IMR-90 (cell line): ENCODE results near the gene ZBTB40. TPM values are rescaled to one million over a fixed set of nuclear protein-coding genes. Genes with fewer than 3 reads are reported as not detected.

ENCODE experiments used
- ATAC-seq: fragments of 200-7000 bp; cut with Tn5 transposase; 2 replicates; pipeline ENCODE4 v1.9.1; 2020; ENCODE audit warnings: low read depth, mild to moderate bottlenecking, moderate library complexity
- BruUV-seq: library from RNA; stranded (reverse); fragments of 400-500 nt; replicated peaks from 2 replicates; lab custom pipeline; 2021; lab: Mats Ljungman, UMichigan
- CTCF ChIA-PET: fragments of 300-600 bp; formaldehyde crosslinking; extraction: SDS; loops from one replicate; lab custom pipeline; 2021; ENCODE audit warnings: antibody characterized with exemption; lab: Yijun Ruan, JAX
- POLR2A ChIA-PET: fragments of 300-600 bp; sonication (Branson Sonifier 250); formaldehyde crosslinking; loops from one replicate; lab custom pipeline; 2022; ENCODE audit warnings: antibody characterized with exemption; ENCODE audit not compliant: unreplicated experiment; lab: Charles Lee
- DNase-seq: peaks from one replicate; pipeline ENCODE4 v3.0.0; 2013
- H2AFZ ChIP-seq: replicated peaks from 2 replicates; pipeline ENCODE3; 2013; ENCODE audit warnings: low read length, mild to moderate bottlenecking; ENCODE audit not compliant: poor library complexity
- H2AK5ac ChIP-seq: 2 replicates; pipeline ENCODE4 v1.6.1; 2013; ENCODE audit warnings: low read depth, low read length, inconsistent platforms
- H2AK9ac ChIP-seq: replicated peaks from 2 replicates; pipeline ENCODE3; 2013; ENCODE audit warnings: mild to moderate bottlenecking, low read depth, low read length, moderate library complexity; ENCODE audit not compliant: poor library complexity
- H2BK120ac ChIP-seq: 2 replicates; pipeline ENCODE4 v1.6.1; 2013; ENCODE audit warnings: low read depth, low read length, inconsistent platforms
- H2BK15ac ChIP-seq: 3 replicates; pipeline ENCODE4 v1.6.1; 2013; ENCODE audit warnings: low read depth, low read length, inconsistent platforms
- H2BK20ac ChIP-seq: 2 replicates; pipeline ENCODE4 v1.6.1; 2013; ENCODE audit warnings: low read depth, mild to moderate bottlenecking, inconsistent platforms, low read length, moderate library complexity
- H2BK5ac ChIP-seq: 2 replicates; pipeline ENCODE4 v1.6.1; 2013; ENCODE audit warnings: mild to moderate bottlenecking, low read depth, low read length, inconsistent platforms; ENCODE audit not compliant: poor library complexity, severe bottlenecking
- H3K14ac ChIP-seq: replicated peaks from 2 replicates; pipeline ENCODE4 v1.6.1; 2013; ENCODE audit warnings: low read depth, low read length, inconsistent platforms
- H3K18ac ChIP-seq: 2 replicates; pipeline ENCODE4 v1.6.1; 2013; ENCODE audit warnings: low read depth, low read length, control low read depth
- H3K23ac ChIP-seq: 2 replicates; pipeline ENCODE4 v1.6.1; 2013; ENCODE audit warnings: low read depth, low read length, inconsistent platforms
- H3K27ac ChIP-seq: 2 replicates; pipeline ENCODE4 v1.5.1; 2013; ENCODE audit warnings: mild to moderate bottlenecking, control low read depth, low read length; ENCODE audit not compliant: insufficient read depth
- H3K27me3 ChIP-seq: 2 replicates; pipeline ENCODE4 v1.6.1; 2013; ENCODE audit warnings: low read length; ENCODE audit not compliant: control insufficient read depth, insufficient read depth
- H3K36me3 ChIP-seq: 2 replicates; pipeline ENCODE4 v1.6.1; 2013; ENCODE audit warnings: low read length, mixed read lengths; ENCODE audit not compliant: control insufficient read depth, insufficient read depth
- H3K4ac ChIP-seq: 2 replicates; pipeline ENCODE4 v1.6.1; 2013; ENCODE audit warnings: low read depth, low read length, inconsistent platforms
- H3K4me1 ChIP-seq: 2 replicates; pipeline ENCODE4 v1.6.1; 2013; ENCODE audit warnings: low read length, mixed read lengths; ENCODE audit not compliant: control insufficient read depth, insufficient read depth
- H3K4me2 ChIP-seq: 2 replicates; pipeline ENCODE4 v1.6.1; 2013; ENCODE audit warnings: low read depth, mild to moderate bottlenecking, control low read depth, low read length, moderate library complexity
- H3K4me3 ChIP-seq: 2 replicates; pipeline ENCODE4 v1.5.1; 2013; ENCODE audit warnings: low read depth, mild to moderate bottlenecking, control low read depth, low read length, moderate library complexity; ENCODE audit not compliant: insufficient read depth
- H3K56ac ChIP-seq: 2 replicates; pipeline ENCODE4 v1.6.1; 2013; ENCODE audit warnings: low read length, inconsistent platforms; ENCODE audit not compliant: insufficient read depth; ENCODE audit errors: extremely low read depth
- H3K79me1 ChIP-seq, 2 experiments: 2 replicates each; pipeline ENCODE4 v1.6.1; 2013; ENCODE audit warnings: low read length in 2 of 2, inconsistent platforms in 1 of 2, low read depth in 1 of 2
- H3K9ac ChIP-seq: 2 replicates; pipeline ENCODE4 v1.6.1; 2013; ENCODE audit warnings: low read depth, low read length, control low read depth
- H3K9me1 ChIP-seq: 2 replicates; pipeline ENCODE4 v1.6.1; 2013; ENCODE audit warnings: low read length, inconsistent platforms; ENCODE audit not compliant: insufficient read depth
- H3K9me3 ChIP-seq: 2 replicates; pipeline ENCODE4 v1.6.1; 2013; ENCODE audit warnings: low read length; ENCODE audit not compliant: control insufficient read depth, insufficient read depth
- H4K20me1 ChIP-seq: 2 replicates; pipeline ENCODE4 v1.6.1; 2013; ENCODE audit warnings: low read length, inconsistent platforms; ENCODE audit not compliant: insufficient read depth
- H4K5ac ChIP-seq: 2 replicates; pipeline ENCODE4 v1.6.1; 2013; ENCODE audit warnings: mild to moderate bottlenecking, low read depth, low read length, control low read depth
- H4K8ac ChIP-seq, 2 experiments: 2 replicates each; pipeline ENCODE4 v1.6.1; 2013; ENCODE audit warnings: low read depth in 2 of 2, low read length in 2 of 2, control low read depth in 1 of 2, inconsistent platforms in 1 of 2
- H4K91ac ChIP-seq: 2 replicates; pipeline ENCODE4 v1.6.1; 2013; ENCODE audit warnings: low read depth, low read length, inconsistent platforms; ENCODE audit not compliant: insufficient read depth
- RCOR1 ChIP-seq: IDR thresholded peaks from 2 replicates; pipeline ENCODE4 v1.6.1; 2012; ENCODE audit warnings: mild to moderate bottlenecking, low read length, improper control_type of control experiment; ENCODE audit not compliant: insufficient replicate concordance
- WGBS, 2 experiments: methylation state at CpG; one replicate each; pipeline versions ENCODE4 v1.1.5 to v1.1.7; 2013; ENCODE audit warnings: missing lambda C conversion rate in 2 of 2; ENCODE audit not compliant: insufficient read length in 1 of 2; ENCODE audit errors: extremely low coverage in 2 of 2; 5-methylcytosine and 5-hydroxymethylcytosine counted together
- dilution Hi-C: fragments of 300-500 bp; cut with HindIII; formaldehyde crosslinking; loops from one replicate; pipeline ENCODE4 v1.14.3; 2018; ENCODE audit warnings: low sequenced_read_pairs; ENCODE audit not compliant: unreplicated experiment
- in situ Hi-C: fragments of 300-500 bp; cut with MboI; formaldehyde crosslinking; loops from 3 replicates; pipeline ENCODE4 v1.14.3; 2019; ENCODE audit warnings: low sequenced_read_pairs, inconsistent platforms, mixed read lengths
- intact Hi-C: fragments of 100-400 bp; cut with micrococcal nuclease; formaldehyde crosslinking; loops from 2 replicates; pipeline ENCODE4 v1.10.0; 2022
- polyA plus RNA-seq, 3 experiments: library from polyadenylated mRNA; depleted of rRNA; stranded (reverse); fragments of >200 nt; gene quantifications; 2 replicates each; pipeline ENCODE4 v1.2.3, GENCODE V29; 2012; ENCODE audit warnings: low replicate concordance in 1 of 3
- total RNA-seq: library from RNA; depleted of rRNA; stranded (reverse); fragments of >200 nt; gene quantifications from 2 replicates; pipeline ENCODE4 v1.2.3, GENCODE V29; 2012

The ZBTB40 gene
- total and polyA plus RNA-seq, 2 of the 4 experiments (the other 2 are of a cell fraction) = 6.0 to 9.7 TPM

GRCh38 chr1:22528451-22528850, 76.8 kb downstream of the ZBTB40 start:
- no peaks in the 10 kb centered on the region for H3K79me1 ChIP-seq
- no peak overlapping the region for H3K18ac ChIP-seq
- no peak overlapping the region for H2BK120ac ChIP-seq
- H3K4me3 ChIP-seq = no peak overlapping the region
- H3K14ac ChIP-seq = no peak overlapping the region
- CTCF ChIA-PET = interaction anchor here (0.9 kb wide), 1 partner anchor 120 kb away, joined by 3 read pairs; no protein-coding TSS in a partner anchor
- 92% methylated on average over 5 of the region's 7 CpGs; no CpG with 5 or more reads in 1 of the 2 experiments for WGBS, 2 experiments
- H2BK20ac ChIP-seq = no peak overlapping the region
- dilution Hi-C loops (no loop called here), intact Hi-C loops (no loop called here), in situ Hi-C loops (no loop called here)
- no peak overlapping the region for H3K56ac ChIP-seq
- 0 out of 2 replicates have a peak, but pooled peaks cover 5% of the 10 kb centered on the region for H3K9me1 ChIP-seq
- no peak overlapping the region for H2AK9ac ChIP-seq
- POLR2A ChIA-PET = no interaction called here
- no peak overlapping the region for H2BK5ac ChIP-seq
- H3K4ac ChIP-seq = no peak overlapping the region
- no peak overlapping the region for H4K5ac ChIP-seq
- H4K8ac ChIP-seq = no peak overlapping the region
- no peak overlapping the region for H3K9ac ChIP-seq
- H2AFZ ChIP-seq = no peak overlapping the region
- no peaks in the 10 kb centered on the region for H3K27me3 ChIP-seq
- no peaks in the 10 kb centered on the region for H4K20me1 ChIP-seq
- DNase-seq = no peak
- no peak for TF ChIP-seq RCOR1
- no peak overlapping the region for H2AK5ac ChIP-seq
- H3K23ac ChIP-seq = no peak overlapping the region
- no peaks in the 10 kb centered on the region for H3K9me3 ChIP-seq
- no peaks in the 10 kb centered on the region for H3K4me1 ChIP-seq
- no peak overlapping the region for H4K91ac ChIP-seq
- no peak overlapping the region for H3K27ac ChIP-seq
- ATAC-seq = no peak
- no TSS peak for BruUV-seq
- H3K4me2 ChIP-seq = no peak overlapping the region
- peaks cover 28% of the 10 kb centered on the region for H3K36me3 ChIP-seq
- no peak overlapping the region for H2BK15ac ChIP-seq
